Renal pelvis (tissue), 4 donors: ENCODE data around the gene ATP8A2. TPM values are rescaled to one million over a fixed set of nuclear protein-coding genes. Genes with fewer than 3 reads are reported as not detected.
"Not testable (repeated sequence)": the region's sequence is repeated elsewhere in the genome, so short reads cannot be mapped to it uniquely, and the experiment has no call there.

Source experiments
- DNase-seq: peaks from one replicate; pipeline ENCODE4 v3.0.0-alpha.2; 2013
- polyA plus RNA-seq, 3 donors: library from polyadenylated mRNA; unstranded; fragments of 120-200 nt; gene quantifications; one replicate each; pipeline ENCODE4 v1.2.1, GENCODE V29; 2013; ENCODE audit not compliant: insufficient read length in 3 of 3

ATP8A2 gene
- polyA plus RNA-seq, 3 donors = 4.8 to 5.4 (median 5.1) TPM

DNA sequence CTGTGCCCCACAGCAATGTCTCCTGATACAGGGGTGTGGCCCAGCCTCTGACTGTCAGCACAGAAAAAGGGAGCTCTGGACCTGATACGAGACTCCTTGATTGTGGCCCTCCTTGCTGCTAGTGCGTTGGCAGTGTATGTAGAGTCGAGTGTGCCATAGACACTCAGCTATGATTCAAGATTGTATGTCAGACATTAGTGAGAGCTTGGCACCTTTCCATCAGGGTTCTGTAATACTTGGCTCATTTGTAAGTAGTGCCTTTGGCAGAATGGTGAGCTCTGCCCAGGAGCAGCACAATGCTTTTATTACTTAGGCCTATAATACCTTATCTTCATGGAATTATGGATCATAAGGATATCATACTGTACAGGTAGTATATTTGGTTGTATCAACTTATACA lies 83.4 kb downstream of the ATP8A2 start:
- DNase-seq = no peak

DNA sequence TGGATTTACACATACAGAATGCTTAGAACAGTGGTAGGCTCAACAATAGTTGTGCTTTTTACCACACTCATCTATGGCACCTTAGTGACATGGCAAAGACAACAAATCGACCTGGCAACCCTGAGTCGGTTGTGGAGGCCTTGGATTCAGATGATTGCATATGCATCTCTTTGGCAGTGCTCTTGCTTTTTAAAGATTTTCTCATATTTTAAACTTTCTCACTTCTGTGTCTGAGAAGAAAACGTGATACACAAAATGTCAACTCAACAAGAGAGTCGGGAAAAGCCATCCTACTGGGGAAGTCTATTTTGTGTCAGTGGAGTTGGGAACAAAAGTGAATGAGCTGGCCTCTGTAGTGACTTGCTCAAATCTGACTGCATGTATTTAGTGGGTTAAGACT lies 85.8 kb downstream of the ATP8A2 start:
- DNase-seq = no peak

DNA sequence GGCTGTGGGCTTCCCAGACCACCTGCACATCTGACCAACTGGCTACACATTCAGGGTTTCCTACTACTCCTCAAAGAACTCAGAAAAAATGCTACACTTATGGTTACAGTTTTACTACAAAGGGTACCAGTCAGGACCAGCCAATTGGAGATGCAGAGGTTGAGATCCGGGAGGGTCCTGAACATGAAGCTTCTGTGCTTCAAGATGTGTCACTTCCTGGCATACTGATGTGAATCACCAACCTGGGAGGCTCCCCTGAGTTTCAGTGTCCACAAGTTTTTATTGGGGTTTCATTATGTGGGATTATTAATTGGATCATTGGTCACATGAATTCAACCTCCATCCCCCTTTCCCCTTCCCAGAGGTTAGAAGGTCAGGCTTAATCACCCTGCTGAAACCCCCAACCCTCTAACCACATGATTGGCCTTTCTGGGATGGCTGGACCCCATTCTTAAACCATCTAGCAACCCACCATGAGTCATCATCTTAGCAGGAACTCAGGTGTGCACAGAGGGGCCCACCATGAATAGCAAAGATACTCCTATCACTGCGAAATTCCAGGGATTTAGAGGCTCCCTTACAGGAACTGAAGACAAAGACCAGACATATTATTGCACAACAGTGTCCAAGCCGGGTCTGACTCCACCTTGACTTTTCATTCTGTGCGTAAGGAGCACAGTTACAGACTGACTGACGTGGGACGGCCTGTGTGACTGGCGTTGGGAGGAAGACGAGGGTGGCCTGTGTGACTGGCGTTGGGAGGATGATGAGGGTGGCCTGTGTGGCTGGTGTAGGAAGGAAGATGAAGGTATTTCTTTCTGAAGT lies 90.7 kb downstream of the ATP8A2 start:
- no peak for DNase-seq

DNA sequence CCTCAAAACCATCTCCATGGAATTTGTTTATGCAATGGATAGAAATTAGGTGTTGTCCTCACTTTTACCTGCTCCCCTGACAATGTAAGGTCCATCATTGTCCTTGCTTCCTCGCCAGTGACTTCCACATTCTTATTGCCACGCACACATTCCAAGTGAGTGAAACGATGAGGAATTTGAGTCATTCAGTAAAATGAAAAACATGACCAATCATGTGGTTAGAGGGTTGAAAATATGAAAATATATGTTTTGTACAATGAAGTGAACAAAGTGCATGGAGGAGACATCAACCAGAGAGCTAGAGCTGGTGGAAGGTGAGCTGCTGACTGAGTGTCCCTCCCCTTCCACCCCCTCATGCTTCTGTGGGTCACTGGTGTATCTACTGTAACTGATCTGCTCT lies 91.7 kb downstream of the ATP8A2 start:
- DNase-seq = no peak

DNA sequence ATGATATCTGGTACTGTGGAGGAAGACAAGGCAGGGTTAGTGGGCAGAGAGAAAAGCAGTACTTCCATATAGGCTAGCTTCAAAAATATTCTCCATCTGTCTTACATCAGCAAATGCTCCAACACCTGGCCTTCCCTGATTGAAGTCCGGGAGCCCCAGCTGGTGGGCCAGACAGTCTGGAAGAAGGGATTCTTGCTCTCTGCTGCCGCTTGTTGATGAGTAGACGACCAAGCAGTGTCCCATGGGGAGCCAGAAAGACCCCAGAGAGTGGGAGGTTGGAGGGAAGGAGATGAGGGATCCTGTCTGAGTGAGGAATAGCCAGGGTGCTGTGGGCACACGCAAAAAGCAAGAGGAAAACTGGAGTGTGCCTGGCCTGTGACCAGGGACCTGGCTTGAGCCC lies 95.1 kb downstream of the ATP8A2 start:
- DNase-seq = no peak

DNA sequence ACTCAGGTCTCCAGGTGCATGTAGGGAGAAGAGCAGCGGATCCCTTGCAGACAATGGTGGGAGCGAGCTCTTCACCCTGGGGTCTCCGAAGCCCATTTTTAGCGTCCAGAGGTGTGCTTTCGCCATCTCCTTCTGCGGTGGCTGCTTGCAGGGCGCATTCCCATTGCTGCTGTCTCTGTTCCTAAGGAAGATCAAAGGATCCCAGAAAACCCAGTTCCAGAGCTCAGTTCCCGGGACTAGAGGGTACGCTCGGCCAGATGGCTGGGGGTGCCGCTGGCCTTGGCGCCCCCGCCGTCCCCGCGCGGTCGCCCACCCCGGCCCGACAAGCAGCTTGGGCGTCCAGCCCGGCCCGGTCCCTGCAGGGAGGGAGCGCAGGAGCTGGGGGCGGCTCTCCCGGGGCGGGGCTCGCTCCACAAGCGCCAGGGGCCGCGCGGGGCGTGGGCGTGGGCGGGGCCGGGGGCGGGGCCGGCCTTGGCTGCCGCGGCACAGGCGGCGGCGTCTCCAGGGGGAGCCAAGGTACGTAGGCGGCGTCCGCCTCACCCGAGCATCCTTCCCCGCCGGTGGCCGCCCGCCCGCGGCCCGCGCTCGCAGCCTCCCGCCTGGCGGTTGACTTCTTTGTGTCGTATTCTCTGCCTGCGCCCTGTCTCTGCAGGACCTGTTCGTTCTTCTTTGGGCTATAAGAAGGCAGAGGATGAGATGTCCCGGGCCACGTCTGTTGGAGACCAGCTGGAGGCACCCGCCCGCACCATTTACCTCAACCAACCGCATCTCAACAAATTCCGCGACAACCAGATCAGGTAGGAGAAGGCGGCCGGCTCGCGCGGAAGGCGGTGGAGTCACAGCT lies 96.8 kb downstream of the ATP8A2 start:
- DNase-seq = peak; percentile 39

DNA sequence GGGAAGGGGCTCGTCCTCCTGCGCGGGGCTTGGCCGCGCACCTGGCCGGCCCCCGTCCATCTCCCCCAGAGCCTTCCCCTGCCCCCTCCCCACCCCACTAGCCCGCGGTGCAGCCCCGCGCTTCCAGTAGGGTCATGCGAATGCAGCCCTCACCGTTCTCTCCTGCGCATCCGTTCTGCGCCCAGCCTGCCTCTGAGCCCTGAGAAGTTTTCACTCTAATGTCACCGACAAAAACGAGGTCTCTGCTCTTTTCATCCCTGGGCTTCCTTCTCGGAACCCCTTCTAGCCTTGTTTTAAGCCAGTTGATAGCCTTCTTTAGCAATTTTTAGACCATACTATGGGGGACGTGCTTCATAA lies 97.4 kb downstream of the ATP8A2 start:
- DNase-seq = no peak

DNA sequence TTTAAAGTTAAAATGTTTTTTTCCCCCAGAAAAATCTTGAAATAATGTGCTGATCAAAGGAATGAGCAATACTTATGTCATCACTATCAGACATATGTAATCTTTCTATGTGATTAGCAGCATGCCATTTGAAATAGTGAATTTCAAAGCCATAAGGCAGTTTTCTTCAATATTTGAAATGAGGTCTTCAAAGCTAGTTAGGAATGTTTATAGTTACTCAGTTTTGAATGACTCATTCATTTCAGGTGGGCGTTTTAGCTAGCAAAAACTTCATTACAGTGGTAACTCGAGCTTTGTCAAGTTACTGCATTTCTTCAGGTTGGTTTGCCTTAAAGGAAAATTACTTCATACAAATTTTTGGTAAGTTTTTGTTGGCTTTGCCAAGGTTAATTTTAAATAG lies 102.1 kb downstream of the ATP8A2 start:
- DNase-seq = no peak

DNA sequence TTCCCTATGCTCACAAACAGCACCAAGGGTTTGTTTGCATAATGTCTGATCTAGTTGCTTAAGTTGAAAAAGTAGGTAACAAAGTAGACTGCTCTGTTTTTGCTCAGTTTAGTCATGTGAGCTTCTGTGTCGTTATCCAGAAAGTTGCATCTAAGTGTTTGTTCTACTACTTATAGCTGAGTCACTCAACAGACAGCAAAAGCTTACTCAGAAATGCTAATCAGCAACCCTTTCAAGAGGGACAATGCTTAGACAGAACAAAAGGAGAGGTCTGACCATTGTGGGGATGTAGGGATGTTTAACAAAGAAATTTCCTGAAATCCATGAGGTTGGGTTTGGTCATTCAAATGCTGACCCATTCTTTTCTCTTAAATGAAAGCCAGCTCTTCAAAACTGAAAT lies 106.4 kb downstream of the ATP8A2 start:
- DNase-seq = no peak

DNA sequence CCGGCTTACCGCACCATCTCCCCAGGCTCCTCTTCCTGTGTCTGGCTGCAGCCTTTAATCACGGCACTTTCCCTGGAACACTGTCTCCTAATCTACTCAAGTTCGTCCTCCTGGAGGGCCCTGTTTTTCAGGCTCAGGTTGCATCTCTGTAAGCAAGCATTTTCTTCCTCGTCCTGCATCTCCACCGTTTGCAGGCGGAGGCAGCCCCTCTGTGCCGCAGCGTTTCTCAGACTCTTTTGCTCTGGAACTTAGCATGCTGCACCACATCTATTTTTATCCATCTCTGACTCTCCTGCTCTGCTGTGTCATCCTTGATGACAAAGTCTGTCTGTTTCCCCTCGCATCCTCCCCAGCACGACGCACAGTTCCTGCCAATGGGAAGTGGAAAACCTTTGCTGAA lies 117.5 kb downstream of the ATP8A2 start:
- no peak for DNase-seq

DNA sequence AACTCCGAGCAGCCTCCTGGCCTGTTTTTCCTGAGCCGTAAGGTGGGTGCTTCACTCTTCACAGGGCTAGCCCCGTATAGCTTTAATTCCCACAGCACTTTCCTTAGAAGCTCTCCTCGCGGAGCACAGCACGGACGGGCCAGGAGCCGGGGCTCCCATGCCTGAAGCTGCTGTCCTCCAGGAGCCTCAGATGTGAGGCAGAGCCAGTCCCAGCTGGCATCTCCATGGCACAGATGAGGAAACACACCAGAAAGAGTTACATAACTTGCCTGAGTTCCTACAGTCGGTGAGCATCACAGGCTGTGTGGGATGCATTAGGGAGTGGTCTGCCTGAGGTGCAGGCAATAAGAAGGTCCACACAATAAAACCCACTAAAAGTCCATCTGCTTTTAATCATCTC lies 118.5 kb downstream of the ATP8A2 start:
- no peak for DNase-seq

DNA sequence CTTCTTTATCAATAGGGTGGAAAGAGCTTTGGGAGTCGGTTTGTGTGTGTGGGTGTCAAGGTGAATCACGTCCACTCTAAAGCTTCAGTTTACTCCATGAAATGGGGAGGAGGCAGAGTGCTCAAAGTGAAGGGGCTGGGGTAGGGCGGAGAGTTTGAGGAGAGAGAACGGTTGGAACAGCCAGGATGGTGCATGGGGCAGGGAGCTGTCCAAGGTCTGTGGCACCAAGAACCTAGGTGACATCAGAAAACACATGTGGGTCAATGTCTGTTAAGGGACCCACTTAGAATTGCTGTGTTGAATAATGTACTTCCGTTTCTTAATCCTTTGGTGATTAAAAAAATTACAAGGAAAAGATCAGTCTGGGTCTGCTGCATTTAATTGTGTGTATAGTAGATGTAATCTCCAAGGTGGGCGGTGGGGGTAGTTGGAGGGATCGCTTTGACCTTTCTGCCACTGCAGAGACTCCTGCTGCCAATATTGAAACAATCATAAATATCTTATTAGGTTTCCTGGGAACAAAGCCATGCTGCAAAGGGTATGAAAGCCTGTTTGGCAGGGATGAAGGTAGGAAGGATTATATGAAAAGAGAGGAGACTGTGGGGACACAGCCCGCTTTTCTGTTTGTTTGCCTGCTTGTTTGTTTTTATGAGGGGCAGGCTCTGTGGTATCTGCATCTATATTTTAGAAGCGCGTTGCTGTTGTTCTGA lies 122.3 kb downstream of the ATP8A2 start:
- DNase-seq = no peak

DNA sequence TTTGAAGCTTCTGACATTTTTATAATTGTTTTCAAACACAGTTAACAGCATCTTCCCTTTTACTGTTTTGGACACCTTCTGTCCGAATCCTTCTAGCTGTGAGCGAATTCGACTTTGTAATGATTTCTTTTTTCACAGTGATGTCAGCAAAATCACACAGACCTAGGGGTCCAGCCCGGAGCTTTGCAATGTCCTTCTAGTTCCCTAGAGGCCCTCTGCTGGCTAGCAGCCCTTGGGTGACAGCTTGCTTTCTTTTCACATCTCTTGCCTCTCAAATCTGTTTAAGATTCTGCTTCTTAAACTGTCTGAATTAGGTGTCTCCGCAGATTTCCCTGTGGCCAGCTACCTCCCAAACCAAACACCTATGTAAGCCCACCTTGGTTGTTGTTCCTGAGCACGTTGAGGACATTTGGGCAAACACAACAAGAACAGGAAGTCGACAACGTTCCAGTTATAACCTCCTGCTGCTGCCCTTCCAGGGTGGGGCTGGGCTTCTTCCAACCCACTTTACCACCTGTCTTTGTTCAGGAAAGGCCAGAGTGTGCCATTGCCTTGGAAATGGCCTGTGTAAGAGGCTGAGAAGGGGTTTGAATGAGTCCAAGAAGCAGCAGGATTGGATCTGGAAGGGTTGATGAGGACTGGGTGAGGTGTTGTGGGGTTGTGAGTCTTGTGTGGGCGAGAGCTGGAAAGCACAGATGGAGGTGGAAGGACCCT lies 123.1 kb downstream of the ATP8A2 start:
- no peak for DNase-seq

DNA sequence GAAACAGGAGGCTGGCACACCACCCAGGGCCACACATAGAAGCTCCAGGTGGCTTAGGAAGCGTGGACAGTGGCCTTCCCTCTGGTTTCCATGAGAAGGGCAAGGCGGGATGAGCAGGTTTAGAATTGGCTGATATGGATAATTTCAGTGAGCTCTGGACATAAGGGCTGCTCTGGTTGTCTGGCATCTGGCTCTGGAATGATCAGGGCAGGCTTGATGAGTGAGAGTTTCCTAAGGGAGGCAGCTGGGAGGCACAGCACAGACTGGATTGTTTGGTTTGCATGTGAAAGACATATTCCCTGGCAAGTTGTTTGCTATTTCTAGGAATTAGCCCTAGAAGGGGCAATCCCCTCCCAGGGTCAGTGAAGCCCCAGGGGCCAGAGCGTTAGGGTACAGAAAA lies 129.5 kb downstream of the ATP8A2 start:
- no peak for DNase-seq

DNA sequence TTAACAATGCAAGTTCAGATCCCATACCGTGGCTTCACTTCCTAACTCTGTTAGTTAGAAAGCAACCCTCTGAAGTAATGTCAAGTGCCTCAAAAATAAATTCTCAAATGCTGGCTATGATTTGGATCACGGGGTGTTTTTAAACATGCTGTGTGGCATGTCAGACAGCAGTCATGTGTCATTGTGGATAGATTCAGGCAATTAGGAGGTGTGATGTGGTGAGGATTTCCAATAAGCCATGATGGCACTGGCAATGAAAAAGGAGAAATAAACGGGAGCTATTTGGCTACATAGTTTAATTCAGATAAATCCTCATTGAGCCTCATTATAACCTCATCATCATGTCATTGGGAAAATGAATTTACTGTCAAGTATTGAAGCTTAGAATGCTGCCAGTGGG lies 130.3 kb downstream of the ATP8A2 start:
- DNase-seq = no peak

DNA sequence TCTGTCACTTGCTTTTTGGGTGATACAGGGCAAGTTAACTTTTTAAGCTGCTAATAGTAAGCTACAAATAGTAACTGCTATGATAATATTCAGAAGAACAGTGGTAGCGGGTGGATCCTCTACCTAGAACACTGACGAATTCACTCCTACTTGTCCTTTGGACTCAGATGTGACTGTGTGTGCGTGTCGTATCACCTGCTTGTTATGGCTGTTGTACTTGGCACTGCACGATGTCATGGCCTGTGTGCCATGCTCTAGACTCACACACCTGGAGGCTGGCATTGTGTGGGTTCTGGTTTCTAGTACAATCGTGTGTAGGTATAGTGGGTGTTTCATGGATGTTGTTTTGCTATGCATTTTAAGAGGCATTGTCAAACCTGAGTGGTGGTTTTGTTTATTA lies 130.8 kb downstream of the ATP8A2 start:
- DNase-seq = no peak

DNA sequence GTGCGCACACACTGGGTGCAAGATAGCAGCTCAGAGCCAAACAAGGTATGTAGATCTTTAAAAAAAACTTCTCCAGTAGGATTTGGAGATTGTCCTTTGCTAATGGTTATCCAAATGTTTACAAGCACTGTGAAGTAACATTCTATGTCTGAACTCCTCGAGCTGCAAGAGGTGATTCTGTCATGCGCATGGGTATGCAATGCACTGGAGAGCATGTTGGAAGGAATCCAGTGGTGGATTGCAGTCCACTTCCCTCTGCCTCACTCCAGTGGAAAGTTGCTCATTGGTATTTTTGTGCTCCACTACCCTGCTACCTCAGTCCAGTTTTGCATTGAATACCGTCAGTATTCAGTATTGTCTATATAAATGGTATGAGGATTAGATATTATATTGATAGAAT lies 132.1 kb downstream of the ATP8A2 start:
- no peak for DNase-seq

DNA sequence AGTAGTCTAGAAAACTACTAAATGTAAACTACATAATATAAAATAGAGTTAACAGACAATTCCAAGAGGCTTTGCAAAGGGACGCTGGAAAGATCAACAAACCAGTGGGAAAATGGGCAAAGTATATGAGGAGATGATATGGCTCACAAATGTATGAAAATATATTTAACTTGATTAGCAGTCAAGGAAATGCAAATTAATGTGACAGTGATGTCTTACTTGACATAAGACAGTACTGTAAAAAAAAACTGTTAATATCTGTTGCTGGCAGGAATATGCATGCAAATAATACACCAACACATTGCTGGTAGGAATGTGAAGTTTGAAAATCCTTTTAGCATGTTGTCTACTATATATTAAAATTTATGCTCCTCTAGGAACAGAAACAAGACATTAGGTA lies 136.1 kb downstream of the ATP8A2 start:
- DNase-seq = no peak

DNA sequence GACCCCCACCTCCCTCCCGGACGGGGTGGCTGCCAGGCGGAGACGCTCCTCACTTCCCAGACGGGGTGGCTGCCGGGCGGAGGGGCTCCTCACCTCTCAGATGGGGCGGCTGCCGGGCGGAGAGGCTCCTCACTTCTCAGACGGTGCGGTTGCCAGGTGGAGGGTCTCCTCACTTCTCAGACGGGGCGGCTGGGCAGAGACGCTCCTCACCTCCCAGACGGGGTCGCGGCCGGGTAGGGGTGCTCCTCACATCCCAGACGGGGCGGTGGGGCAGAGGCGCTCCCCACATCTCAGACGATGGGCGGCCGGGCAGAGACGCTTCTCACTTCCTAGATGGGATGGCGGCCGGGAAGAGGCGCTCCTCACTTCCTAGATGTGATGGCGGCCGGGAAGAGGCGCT lies 141.3 kb downstream of the ATP8A2 start:
- DNase-seq = not testable (repeated sequence)

DNA sequence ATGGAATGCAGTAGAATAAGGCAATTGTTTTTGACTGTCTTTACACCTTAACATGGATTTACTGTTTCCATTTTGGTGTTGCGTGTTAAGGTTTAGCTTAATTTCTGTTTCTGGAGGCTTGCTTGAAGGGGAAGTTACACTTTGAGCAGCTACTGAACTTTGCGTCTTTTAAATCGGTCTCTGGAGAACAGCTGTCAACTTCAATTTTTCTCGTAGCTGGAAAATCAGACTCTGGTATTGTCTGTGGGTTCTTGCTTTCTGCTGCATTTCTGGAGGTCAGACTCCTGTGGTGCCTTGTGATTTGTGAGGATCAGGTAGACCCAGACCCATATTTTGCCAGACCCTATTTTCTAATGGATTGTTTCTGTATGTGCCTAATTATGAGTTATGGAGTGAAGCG lies 146.7 kb downstream of the ATP8A2 start:
- DNase-seq = no peak

DNA sequence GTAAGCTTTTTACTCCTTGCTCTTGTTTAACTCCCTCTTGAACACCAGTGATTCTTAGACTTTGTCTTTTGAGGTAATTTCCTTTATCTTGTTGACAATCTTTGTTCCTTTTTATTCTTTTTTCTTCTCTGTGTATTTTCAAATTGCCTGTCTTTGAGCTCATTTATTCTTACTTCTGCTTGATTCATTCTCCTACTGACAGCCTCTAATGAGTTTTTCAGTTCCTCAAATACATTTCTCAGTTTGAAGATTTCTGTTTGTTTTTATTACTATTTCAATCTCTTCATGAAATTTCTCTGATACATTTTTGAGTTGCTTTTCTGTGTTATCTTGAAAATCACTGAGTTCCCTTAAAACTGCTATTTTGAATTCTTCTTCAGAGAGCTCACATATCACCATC lies 154.1 kb downstream of the ATP8A2 start:
- no peak for DNase-seq

DNA sequence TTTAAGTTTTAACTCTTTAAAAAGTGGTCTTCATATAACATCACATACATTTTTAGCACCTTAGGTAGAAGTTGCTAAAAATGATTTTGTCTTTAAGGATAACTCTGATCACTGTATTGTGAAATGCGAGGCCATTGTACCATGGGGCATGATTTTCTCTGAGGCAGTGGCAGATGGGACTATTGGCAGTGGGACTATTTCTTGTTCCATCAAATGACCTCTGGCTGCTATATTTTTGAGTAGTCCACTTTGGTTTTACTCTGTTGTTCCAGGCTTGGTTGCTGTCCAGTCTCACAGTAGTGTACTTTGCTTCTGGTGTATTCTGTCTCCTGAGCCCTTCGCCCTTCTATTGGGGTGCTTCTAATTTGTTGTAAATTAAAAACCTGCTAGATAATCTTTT lies 156.5 kb downstream of the ATP8A2 start:
- no peak for DNase-seq
